ENCODE measurements around the gene WDFY3.

WDFY3 gene

GRCh38 chr4:84877051-84877833 is 89.2 kb downstream of the WDFY3 start:
- TF ChIP-seq CTCF (conservative IDR thresholded peaks at IDR 0.05) (no peak), ZFX (IDR thresholded peaks at IDR 0.05) (no peak)
- H3K27ac ChIP-seq: no peak overlapping the region

GRCh38 chr4:84875636-84876371 is 90.7 kb downstream of the WDFY3 start:
- TF ChIP-seq CTCF (conservative IDR thresholded peaks at IDR 0.05): no peak
- no peak overlapping the region for H3K27ac ChIP-seq

- TF ChIP-seq ZFX (IDR thresholded peaks at IDR 0.05) (no peak), CTCF (conservative IDR thresholded peaks at IDR 0.05) (no peak)
- H3K27ac ChIP-seq: no peak overlapping the region
Measured at GRCh38 chr4:84874619-84875018, 91.9 kb downstream of the WDFY3 start.

- TF ChIP-seq ZFX (IDR thresholded peaks at IDR 0.05): no peak
- TF ChIP-seq CTCF (conservative IDR thresholded peaks at IDR 0.05): no peak
- no peak overlapping the region for H3K27ac ChIP-seq
Measured at GRCh38 chr4:84870398-84871163, 95.9 kb downstream of the WDFY3 start.

- TF ChIP-seq ZFX (IDR thresholded peaks at IDR 0.05) (no peak), CTCF (conservative IDR thresholded peaks at IDR 0.05) (no peak)
- no peak overlapping the region for H3K27ac ChIP-seq
Measured at GRCh38 chr4:84866295-84866694, 100.2 kb downstream of the WDFY3 start.

- TF ChIP-seq CTCF (conservative IDR thresholded peaks at IDR 0.05) (no peak), ZFX (IDR thresholded peaks at IDR 0.05) (no peak)
- no peak overlapping the region for H3K27ac ChIP-seq
Measured at GRCh38 chr4:84865600-84865999, 100.9 kb downstream of the WDFY3 start.

- no peak for TF ChIP-seq ZFX (IDR thresholded peaks at IDR 0.05)
- TF ChIP-seq CTCF (conservative IDR thresholded peaks at IDR 0.05): no peak
- no peak overlapping the region for H3K27ac ChIP-seq
Measured at GRCh38 chr4:84862064-84862463, 104.4 kb downstream of the WDFY3 start.

Measured in C4-2B (cell line).